CD14-positive monocyte (primary cell): ENCODE data around the gene MRPS11. TPM values are rescaled to one million over a fixed set of nuclear protein-coding genes. Genes with fewer than 3 reads are reported as not detected.

Source experiments
- DNase-seq, 3 donors: peaks; one replicate each; pipeline ENCODE4 v3.0.0-alpha.2; 2011 to 2022
- H2AFZ ChIP-seq: 2 replicates; pipeline ENCODE4 v1.6.0; 2012; ENCODE audit warnings: mild to moderate bottlenecking, low read depth, low read length, inconsistent platforms; ENCODE audit not compliant: insufficient read depth, poor library complexity, severe bottlenecking
- H3K27ac ChIP-seq, 2 donors: 1 replicate in 1 of 2; 2 replicates in 1 of 2; pipeline ENCODE4 v1.5.1; 2012 to 2013; ENCODE audit warnings: low read length in 2 of 2, control low read depth in 1 of 2, inconsistent platforms in 1 of 2, low read depth in 1 of 2, mild to moderate bottlenecking in 1 of 2
- H3K27me3 ChIP-seq, 2 donors: one replicate each; pipeline versions ENCODE4 v1.6.0 to v1.6.1; 2011 to 2013; ENCODE audit warnings: low read length in 2 of 2; ENCODE audit not compliant: control insufficient read depth in 2 of 2, insufficient read depth in 2 of 2
- H3K36me3 ChIP-seq, 2 donors: replicated peaks in 1 of 2; 1 replicate in 1 of 2; 2 replicates in 1 of 2; pipeline versions ENCODE4 v1.5.1 to v1.6.1; 2012 to 2013; ENCODE audit warnings: low read length in 2 of 2, control low read depth in 1 of 2, inconsistent platforms in 1 of 2, mild to moderate bottlenecking in 1 of 2; ENCODE audit not compliant: insufficient read depth in 2 of 2, control insufficient read depth in 1 of 2
- H3K4me1 ChIP-seq, 2 donors: 1 replicate in 1 of 2; 2 replicates in 1 of 2; pipeline versions ENCODE4 v1.5.1 to v1.6.1; 2012 to 2013; ENCODE audit warnings: low read length in 2 of 2, control low read depth in 1 of 2, inconsistent platforms in 1 of 2, mild to moderate bottlenecking in 1 of 2, moderate library complexity in 1 of 2; ENCODE audit not compliant: insufficient read depth in 2 of 2, control insufficient read depth in 1 of 2
- H3K4me2 ChIP-seq: replicated peaks from 2 replicates; pipeline ENCODE3; 2012; ENCODE audit warnings: low read length, moderate library complexity, mild to moderate bottlenecking; ENCODE audit not compliant: poor library complexity, severe bottlenecking; ENCODE audit errors: extremely low read depth
- H3K4me3 ChIP-seq, 3 experiments: fragments of 200-600 bp in 1 of 3; sonication (generic) in 1 of 3; replicated peaks in 1 of 3; 1 replicate in 2 of 3; 2 replicates in 1 of 3; pipeline ENCODE4 v1.5.1; 2011 to 2013; ENCODE audit warnings: low read length in 3 of 3, mild to moderate bottlenecking in 3 of 3, control low read depth in 2 of 3, low read depth in 2 of 3, inconsistent platforms in 1 of 3, moderate library complexity in 1 of 3
- H3K79me2 ChIP-seq: 2 replicates; pipeline ENCODE4 v1.6.0; 2012; ENCODE audit warnings: mild to moderate bottlenecking, control low read depth, inconsistent platforms, low read length, moderate library complexity; ENCODE audit not compliant: insufficient read depth
- H3K9ac ChIP-seq: 2 replicates; pipeline ENCODE4 v1.6.0; 2017; ENCODE audit warnings: low read length, mild to moderate bottlenecking; ENCODE audit not compliant: insufficient read depth, poor library complexity, severe bottlenecking
- H3K9me3 ChIP-seq, 2 donors: replicated peaks in 1 of 2; 1 replicate in 1 of 2; 2 replicates in 1 of 2; pipeline versions ENCODE4 v1.5.1 to v1.6.1; 2012 to 2013; ENCODE audit warnings: low read length in 2 of 2, control low read depth in 1 of 2; ENCODE audit not compliant: control insufficient read depth in 1 of 2, insufficient read depth in 1 of 2
- H4K20me1 ChIP-seq: 2 replicates; pipeline ENCODE4 v1.6.0; 2012; ENCODE audit warnings: mild to moderate bottlenecking, low read length, control low read depth, moderate library complexity; ENCODE audit not compliant: insufficient read depth
- H3K27ac Mint-ChIP-seq, 7 donors: one replicate each; pipeline ENCODE4 v1.8.0; 2020; ENCODE audit warnings: mild to moderate bottlenecking in 7 of 7, mixed read lengths in 7 of 7, moderate library complexity in 6 of 7, inconsistent platforms in 2 of 7
- H3K27me3 Mint-ChIP-seq, 3 donors: one replicate each; pipeline ENCODE4 v1.8.0; 2021 to 2022; ENCODE audit warnings: low read depth in 3 of 3, mild to moderate bottlenecking in 3 of 3, mixed read lengths in 3 of 3, moderate library complexity in 3 of 3, inconsistent platforms in 1 of 3
- H3K36me3 Mint-ChIP-seq, 2 donors: one replicate each; pipeline ENCODE4 v1.8.0; 2020; ENCODE audit warnings: mixed read lengths in 2 of 2, inconsistent platforms in 1 of 2, mild to moderate bottlenecking in 1 of 2
- H3K4me1 Mint-ChIP-seq: one replicate; pipeline ENCODE4 v1.8.0; 2020; ENCODE audit warnings: mild to moderate bottlenecking, mixed read lengths
- H3K4me3 Mint-ChIP-seq, 2 donors: one replicate each; pipeline ENCODE4 v1.8.0; 2020; ENCODE audit warnings: mild to moderate bottlenecking in 2 of 2, mixed read lengths in 2 of 2, moderate library complexity in 1 of 2
- H3K9me3 Mint-ChIP-seq, 7 donors: one replicate each; pipeline ENCODE4 v1.8.0; 2020 to 2022; ENCODE audit warnings: mixed read lengths in 7 of 7, mild to moderate bottlenecking in 6 of 7, moderate library complexity in 6 of 7, inconsistent platforms in 2 of 7
- WGBS: methylation state at CpG from one replicate; pipeline ENCODE4 v1.1.5; 2013; ENCODE audit warnings: missing lambda C conversion rate; ENCODE audit not compliant: insufficient coverage; 5-methylcytosine and 5-hydroxymethylcytosine counted together
- intact Hi-C, 2 donors: fragments of 100-400 bp; cut with micrococcal nuclease; formaldehyde crosslinking; loops; one replicate each; pipeline versions ENCODE4 v1.15.0 to v1.15.1; 2023
- polyA plus RNA-seq, 3 donors: library from polyadenylated mRNA; depleted of rRNA in 1 of 3; unstranded in 2 of 3; stranded (reverse) in 1 of 3; fragments of 300-500 nt in 2 of 3; fragments of >200 nt in 1 of 3; fragmentation: Illumina TruSeq in 2 of 3; gene quantifications; 1 replicate in 2 of 3; 2 replicates in 1 of 3; pipeline ENCODE4 v1.2.3, GENCODE V29; 2012 to 2021
- TF ChIP-seq, protein P1 (sequence below): fragments of 200-600 bp; IDR thresholded peaks from one replicate; pipeline ENCODE4 v1.8.0; 2022; ENCODE audit warnings: antibody characterized with exemption, mild to moderate bottlenecking

MRPS11 gene
- polyA plus RNA-seq, 3 donors, result 31.1 to 70.2 (median 65.2) TPM

DNA sequence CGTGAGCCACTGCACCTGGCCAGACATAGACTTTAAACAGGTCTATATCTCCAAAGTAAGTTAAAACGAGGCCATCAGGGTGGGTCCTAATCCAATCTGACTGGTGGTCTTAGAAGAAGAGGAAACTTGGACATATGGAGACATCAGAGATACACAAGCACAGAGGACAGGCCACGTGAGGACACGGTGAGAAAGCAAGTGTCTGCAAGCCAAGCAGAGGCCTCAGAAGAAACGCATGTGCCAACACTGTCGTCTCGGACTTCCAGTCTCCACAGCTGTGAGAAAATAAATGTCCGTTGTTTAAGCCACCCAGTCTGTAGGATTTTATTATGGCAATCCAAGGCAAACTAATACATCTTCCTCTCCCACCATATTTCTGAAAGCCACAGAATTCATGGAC is 44.2 kb upstream of the MRPS11 start:
- WGBS, result 98% methylated on average over 7 of the region's 8 CpGs
- Histone ChIP-seq H3K36me3 (no peaks in the 10 kb centered on the region), H3K27me3 (no peaks in the 10 kb centered on the region), H3K9me3 (peaks cover 0 to 2% of the 10 kb centered on the region in 2 donors), H3K4me3 (no peak overlapping the region), H2AFZ (no peak overlapping the region), H3K9ac (no peak overlapping the region), H4K20me1 (no peaks in the 10 kb centered on the region), H3K4me1 (no peaks in the 10 kb centered on the region), H3K4me2 (no peak overlapping the region), H3K79me2 (no peaks in the 10 kb centered on the region), H3K27ac (no peak overlapping the region)
- Mint-ChIP-seq H3K27me3 (peaks cover 10 to 16% (median 13%) of the 10 kb centered on the region in 3 donors), H3K9me3 (peaks cover 0 to 6% (median 3%) of the 10 kb centered on the region in 7 donors), H3K4me1 (no peaks in the 10 kb centered on the region), H3K27ac (no peak overlapping the region), H3K4me3 (no peak overlapping the region), H3K36me3 (no peaks in the 10 kb centered on the region)
- TF ChIP-seq, protein P1, sequence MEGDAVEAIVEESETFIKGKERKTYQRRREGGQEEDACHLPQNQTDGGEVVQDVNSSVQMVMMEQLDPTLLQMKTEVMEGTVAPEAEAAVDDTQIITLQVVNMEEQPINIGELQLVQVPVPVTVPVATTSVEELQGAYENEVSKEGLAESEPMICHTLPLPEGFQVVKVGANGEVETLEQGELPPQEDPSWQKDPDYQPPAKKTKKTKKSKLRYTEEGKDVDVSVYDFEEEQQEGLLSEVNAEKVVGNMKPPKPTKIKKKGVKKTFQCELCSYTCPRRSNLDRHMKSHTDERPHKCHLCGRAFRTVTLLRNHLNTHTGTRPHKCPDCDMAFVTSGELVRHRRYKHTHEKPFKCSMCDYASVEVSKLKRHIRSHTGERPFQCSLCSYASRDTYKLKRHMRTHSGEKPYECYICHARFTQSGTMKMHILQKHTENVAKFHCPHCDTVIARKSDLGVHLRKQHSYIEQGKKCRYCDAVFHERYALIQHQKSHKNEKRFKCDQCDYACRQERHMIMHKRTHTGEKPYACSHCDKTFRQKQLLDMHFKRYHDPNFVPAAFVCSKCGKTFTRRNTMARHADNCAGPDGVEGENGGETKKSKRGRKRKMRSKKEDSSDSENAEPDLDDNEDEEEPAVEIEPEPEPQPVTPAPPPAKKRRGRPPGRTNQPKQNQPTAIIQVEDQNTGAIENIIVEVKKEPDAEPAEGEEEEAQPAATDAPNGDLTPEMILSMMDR, result no peak
- intact Hi-C loops, result no loop called here
- DNase-seq, result no peak

DNA sequence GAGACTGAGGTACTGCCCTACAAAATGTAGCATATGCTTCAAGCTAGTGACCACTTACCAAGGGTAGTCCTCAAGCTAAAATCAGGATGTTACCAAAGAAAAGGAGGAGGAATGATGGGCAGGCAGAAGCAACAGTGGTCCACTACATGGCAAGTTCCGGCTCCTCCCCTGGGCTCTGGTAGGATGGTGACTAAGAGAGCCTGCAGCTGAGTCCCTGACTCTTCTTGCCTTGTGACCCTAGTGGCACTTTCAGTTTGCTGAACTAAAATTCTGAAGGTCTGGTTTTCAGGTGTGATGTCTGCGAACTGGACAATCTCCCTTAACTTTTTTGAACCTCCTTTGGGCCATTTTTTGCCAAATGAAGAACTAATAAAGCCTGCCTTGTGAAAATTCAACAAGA is 41.2 kb upstream of the MRPS11 start:
- no peak overlapping the region for H3K27ac ChIP-seq
- H3K4me1 ChIP-seq, result no peaks in the 10 kb centered on the region
- H3K27me3 ChIP-seq, result no peaks in the 10 kb centered on the region
- no peak overlapping the region for H3K4me2 ChIP-seq
- no peaks in the 10 kb centered on the region for H3K79me2 ChIP-seq
- peaks cover 9 to 15% (median 14%) of the 10 kb centered on the region in 3 donors for H3K27me3 Mint-ChIP-seq
- H3K9me3 ChIP-seq, result peaks cover 0 to 2% of the 10 kb centered on the region in 2 donors
- H4K20me1 ChIP-seq, result no peaks in the 10 kb centered on the region
- H3K4me3 ChIP-seq, result no peak overlapping the region
- no peak overlapping the region for H2AFZ ChIP-seq
- intact Hi-C loops, result no loop called here
- H3K36me3 ChIP-seq, result no peaks in the 10 kb centered on the region
- H3K36me3 Mint-ChIP-seq, result no peaks in the 10 kb centered on the region
- no peaks in the 10 kb centered on the region for H3K4me1 Mint-ChIP-seq
- H3K9me3 Mint-ChIP-seq, result peaks cover 0 to 6% (median 0%) of the 10 kb centered on the region in 7 donors
- no peak overlapping the region for H3K9ac ChIP-seq
- WGBS, result 89% methylated on average over 1 of the region's 2 CpGs
- no peak overlapping the region for H3K27ac Mint-ChIP-seq
- DNase-seq, result no peak
- no peak overlapping the region for H3K4me3 Mint-ChIP-seq
- TF ChIP-seq, protein P1, result no peak
